NCI-H69 (cell line): ENCODE measurements around the gene FAM124A.

Source experiments
- DNase-seq: peaks from one replicate; lab custom pipeline; 2025; lab: John Stamatoyannopoulos, UW

Gene FAM124A

DNA sequence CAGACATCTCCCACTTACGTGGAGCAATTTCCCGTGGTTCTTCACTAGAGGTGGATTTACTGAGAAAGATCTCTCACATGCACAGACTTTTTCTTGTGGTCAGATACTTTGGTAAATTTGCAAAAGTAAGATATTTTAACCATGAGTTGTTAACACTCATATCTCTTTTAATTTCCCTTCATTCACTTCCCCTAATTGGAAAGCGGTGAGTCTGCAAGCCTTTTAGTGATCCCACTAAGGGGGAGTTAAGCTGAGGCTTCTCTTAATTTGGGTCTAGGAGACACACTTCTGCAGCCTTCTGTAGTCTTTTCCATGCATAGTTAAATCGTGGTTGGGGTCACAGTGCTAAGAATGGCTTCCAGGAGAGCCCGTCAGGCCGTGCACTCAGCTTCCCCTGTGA is 86.6 kb downstream of the FAM124A start:
- DNase-seq: no peak

DNA sequence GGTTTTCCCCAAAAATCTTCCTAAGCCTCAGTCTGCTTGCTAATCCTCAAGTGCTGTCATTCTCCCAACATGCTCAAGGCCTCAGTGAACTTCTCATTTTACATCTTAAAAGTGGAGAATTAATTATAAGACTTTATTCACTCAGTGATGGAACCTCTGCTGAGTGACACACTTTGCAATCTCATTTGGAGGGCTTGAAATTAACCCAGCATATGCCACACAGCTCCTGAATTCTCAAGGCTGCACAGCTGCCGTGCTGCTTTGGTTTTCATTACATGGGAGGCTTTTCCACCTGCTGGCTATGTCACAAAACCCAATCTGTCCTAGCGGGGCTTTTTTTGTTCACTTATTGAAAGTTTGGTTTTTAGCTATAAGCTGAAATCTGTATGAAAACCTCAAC is 89.0 kb downstream of the FAM124A start:
- DNase-seq: no peak

DNA sequence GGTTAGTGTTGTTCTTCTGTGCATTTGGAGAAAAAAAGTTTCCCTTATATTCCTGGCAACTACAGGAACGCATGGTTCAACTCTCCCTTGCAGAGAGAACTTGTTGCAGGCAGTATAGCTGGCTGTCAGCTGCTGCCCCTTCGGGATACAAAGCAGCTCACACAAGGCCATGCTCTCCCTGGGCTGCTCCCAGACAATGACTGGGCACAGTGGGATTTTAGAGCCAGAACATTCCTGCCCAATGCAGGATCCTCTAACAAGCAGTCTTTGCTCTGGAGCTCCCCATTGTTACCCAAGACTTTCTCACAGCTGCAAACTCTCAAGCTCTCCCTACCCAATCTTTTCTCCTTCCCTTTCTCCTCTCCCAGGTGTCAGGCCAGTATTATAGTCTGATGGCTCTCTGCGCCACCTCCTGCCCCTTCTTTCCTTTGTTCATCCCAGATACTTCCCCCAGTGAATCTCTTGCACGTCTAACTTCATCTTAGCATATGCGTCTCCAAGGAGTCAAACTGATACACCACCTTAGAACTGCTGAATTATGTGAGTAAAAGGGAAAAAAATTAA is 89.8 kb downstream of the FAM124A start:
- no peak for DNase-seq

DNA sequence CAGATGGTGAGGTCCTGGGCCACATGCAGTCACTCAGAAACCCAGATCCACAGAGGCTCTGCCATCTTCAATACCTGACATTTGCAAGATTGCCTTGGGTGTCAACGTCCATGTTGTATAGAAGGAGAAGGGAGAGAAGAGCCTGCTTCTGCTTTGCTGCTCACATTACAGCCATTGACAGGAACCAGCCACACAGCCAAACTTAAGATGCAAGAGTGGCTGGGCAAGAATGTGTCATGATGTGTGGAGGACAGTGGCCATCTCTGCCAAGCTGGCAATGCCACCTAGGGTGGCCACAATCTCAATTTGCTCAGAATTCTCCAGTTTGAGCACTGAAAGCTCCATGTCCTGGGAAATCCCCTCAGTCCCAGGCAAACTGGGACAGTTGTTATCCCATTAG is 91.4 kb downstream of the FAM124A start:
- DNase-seq: no peak

DNA sequence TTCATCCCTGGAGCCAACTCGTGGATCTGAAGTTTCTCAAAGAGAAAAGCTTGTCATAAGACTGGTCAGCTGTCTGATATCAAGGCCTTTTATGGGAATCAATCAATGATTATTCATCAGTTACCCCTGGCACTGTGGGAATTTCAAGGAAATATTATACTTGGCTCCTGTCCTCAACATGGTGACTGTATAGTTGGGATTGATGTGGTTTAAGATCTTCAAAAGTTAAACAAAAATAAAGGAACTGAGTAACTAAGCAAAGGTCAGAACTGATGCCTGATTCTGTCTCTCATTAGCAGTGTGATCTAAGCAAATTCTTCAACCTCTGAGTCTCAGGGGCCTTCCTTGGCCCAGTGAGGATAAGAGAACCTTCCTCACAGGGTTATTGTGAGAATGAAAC is 95.1 kb downstream of the FAM124A start:
- no peak for DNase-seq

DNA sequence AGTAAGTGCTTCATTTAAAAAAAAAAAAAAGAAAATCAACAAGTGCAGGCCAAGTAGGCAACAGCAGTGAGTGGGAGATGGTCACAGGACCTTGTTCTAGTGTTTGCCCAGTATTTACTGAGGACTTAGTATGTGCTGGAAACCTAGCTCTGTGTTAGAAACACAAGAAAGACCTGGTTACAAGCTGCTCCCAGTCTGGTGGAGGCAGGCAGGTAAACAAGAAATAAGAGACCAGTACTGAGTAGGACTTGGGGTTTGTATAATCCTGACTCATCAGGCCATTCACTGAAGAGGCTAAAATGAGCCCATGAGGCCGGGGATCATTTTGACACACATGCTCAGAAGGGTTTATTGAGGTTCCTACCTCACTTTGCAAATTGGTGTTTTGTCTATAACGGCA is 95.8 kb downstream of the FAM124A start:
- DNase-seq: no peak

DNA sequence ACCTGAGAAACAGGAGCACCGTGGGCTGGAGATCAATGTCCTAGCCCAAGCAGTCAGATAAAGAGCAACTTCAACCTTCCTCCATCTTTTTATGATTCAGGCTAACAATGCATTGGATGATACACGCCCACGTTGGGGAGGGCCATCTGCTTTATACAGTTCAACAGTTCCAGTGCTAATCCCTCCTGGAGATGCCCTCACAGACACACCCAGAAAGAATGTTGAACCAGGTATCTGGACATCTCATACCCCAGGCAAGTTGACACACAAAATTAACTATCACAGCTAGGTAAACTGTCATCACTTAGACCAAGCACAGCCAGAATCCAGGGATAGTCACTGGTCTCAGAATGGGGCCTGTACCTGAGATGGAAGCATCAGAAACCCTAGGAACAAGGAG is 96.7 kb downstream of the FAM124A start:
- DNase-seq: no peak

DNA sequence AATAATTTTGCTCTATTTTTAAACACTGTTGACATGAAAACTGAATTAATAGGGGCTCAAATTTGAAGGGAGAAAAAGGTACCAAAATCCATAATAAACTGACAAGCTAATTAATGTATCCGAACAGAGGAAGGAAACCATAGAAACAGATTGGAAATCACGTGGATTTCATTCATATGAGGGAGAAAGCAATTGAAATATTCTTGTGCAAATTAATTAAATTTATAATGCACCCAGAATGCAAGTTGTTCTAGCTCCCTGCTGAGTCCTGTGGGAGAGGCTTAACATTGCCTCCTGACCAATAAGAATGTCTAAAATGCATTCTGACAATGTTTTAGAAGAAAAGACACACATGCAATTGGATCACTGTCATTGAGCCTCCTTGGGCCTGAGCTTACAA is 99.6 kb downstream of the FAM124A start:
- no peak for DNase-seq

DNA sequence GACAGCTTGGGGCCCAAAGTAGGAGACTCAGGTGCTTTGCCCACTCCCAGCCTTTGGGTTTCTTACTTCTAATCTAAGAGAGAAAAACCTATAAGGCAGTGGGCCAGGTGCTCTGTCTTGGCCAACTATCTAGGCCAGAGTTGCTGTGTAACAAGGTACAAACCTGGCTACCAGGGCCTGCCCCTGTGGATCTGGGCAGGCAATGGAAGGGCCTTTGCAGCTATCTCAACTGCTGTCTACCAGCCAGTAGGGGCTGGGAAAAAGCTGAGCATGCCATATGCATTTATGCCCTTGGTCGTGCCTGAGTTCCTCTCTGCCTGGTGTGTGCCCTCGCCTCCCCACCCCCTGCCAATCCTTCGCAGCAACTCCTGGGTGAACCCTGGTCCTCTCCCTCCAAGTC is 100.6 kb downstream of the FAM124A start:
- DNase-seq: peak; percentile 10

DNA sequence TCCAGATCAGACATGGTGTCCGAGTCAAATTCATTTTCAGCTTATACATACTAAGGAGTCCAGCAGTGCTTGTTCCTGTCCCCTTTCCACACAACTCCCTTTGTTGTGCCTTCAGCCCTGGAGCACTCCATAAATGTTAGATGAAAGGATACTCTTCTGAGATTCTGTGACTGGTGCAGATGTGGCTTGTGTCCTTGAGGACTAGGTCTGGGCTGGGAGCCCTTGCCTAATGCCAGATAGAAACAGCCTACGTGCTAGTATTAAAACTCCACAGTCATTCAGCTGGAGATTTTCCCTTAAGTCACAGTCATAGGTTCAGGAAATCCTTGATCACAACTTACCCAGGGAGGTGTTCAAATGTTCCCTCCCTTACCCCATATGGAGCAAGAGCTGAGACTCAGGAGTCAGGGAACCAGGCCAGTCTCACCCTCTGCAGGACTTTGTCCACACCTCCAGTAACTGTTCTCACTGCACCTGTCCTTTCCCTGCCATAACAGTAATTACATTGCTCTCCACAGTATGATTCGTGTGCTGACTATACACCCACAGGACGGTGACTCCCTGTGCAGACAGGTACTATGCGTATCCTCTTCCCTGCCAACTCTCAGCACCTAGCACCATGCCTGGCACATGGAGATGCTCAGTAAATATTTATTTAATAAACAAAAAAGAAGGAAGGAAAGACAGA is 101.8 kb downstream of the FAM124A start:
- peak; percentile 38 for DNase-seq

DNA sequence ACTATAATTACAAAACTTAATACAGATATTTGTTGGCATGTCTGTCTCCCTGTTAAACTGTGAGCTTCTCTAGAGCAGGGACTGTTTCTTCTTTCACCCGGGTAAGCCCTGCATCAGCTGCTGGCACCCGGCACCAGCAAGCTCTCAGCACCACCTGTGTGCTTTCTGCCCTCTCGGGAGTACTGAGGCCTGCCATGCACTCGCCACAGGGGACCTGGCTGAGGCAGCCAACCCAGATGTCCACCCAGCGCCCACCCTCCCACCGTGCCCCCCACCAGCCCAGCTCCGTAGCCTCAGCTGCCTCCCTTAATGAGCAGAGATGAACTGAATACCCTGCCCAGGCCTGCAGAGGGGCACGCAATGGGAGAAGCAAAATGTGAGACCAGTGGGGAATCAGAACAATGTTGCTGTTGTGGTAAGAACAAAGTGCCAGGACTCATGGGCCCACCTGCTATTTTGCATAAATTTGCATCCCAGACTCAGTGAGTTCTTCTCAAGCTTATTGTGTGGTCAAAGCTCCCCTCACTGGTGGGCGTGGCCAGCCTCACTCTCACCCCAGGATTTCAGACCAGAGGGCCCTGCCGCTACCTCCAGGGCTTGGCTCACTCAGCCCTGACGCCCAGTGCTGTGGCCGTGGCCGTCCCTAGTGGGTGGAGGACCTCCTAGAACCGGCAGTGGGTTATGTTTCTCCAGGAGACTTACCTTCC is 102.7 kb downstream of the FAM124A start:
- peak; percentile 31 for DNase-seq

DNA sequence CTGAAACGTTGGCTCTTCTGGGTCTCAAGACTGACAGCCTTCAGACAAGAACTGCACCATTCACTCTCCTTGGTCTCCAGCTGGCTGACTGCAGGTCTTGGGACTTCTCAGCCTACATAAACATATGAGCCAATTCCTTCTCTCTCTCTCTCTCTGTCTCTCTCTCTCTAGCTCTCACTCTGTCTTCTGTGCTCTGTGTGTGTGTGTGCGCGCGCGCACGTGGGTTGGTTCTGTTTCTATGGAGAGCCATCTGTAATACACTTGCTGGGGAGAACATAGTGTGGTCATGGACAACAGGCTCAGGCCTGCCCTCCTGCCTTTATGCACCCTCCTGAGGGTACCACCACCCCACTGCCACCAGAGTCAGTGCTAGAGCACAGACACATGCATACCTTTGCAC is 103.6 kb downstream of the FAM124A start:
- DNase-seq: no peak

DNA sequence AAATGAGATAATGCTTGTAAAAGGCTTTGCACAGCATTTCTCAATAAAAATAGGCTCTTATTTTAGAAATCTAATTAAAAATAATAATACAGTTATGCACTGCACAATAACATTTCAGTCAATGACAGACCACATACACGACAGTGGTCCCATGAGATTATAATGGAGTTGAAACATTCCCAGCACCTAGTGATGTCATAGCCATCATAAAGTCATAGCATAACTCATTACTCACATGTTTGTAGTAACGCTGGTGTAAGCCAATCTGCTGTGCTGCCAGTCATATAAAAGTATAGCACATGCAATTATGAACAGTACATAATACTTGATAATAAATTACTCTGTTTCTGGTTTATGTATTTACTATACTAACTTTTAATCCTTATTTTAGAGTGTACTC is 104.6 kb downstream of the FAM124A start:
- no peak for DNase-seq

DNA sequence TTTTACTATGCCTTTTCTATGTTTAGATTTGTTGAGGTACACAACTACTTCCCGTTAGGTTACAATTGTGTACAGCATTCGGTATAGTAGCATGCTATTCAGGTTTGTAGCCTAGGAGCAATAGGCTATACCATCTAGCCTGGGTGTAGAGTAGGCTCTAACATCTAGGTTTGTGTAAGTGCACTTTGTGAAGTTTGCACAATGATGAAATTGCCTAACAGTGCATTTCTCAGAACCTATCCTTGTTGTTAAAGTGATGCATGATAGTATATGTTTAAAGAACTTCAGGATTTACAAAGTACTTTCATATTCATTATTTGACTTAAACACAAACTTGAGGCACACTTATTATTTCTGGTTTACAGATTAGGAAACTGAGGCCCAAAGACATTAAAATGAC is 105.8 kb downstream of the FAM124A start:
- no peak for DNase-seq

DNA sequence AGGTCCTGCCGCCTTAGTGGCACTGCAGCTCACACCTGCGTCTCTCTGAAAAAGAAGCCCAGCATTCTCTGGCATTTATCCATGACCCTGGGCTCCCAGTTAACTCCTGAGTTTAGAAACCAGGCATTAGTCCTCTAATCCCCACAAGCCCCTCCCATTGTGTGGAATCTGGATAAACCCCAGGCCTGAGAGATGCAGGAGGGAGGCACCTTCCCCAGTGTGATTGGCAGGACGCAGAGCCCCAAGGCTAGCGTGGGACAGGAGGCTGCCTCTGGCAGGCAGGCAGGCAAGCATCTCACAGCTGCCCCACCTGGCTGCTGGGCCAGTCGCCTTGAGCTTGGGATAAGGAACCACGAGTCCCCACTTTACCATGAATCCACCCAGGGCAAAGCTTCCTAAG is 106.3 kb downstream of the FAM124A start:
- DNase-seq: no peak

DNA sequence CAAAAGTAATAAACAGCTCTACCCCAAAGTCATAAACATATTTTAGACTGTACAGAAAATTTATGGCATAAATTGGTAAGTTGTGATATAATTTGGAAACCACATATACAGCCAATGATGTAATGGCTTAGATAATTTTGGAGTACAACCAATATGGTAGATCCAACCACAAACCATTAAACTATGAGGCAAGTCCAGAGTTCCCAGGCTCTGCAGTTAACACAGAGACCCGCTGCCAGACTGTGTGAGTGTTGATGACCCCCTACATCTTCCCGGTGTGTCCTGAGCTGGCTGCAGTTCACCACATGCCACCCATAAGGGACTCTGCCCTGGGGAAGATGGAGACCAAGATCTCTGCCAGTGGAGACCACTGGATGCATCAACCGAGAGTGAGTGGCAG is 107.4 kb downstream of the FAM124A start:
- no peak for DNase-seq

DNA sequence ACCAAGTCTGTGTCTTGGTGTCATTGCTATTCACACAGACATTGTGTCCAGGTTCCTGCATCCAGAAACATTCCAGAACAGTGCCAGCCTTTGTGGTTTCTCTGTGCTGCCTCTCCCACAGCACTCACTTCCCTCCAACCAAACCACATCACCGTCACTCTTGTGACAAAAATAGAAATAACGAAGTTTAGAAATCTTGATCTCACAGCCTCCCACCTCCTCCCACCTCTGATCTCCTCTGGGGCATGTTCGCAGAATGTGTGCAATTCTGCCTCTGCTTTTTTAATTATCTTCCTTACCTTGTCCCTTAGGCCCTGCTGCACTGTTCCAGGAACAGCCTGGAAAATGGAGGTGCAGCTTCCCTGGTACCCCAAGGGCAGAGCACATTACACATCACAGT is 108.6 kb downstream of the FAM124A start:
- no peak for DNase-seq

DNA sequence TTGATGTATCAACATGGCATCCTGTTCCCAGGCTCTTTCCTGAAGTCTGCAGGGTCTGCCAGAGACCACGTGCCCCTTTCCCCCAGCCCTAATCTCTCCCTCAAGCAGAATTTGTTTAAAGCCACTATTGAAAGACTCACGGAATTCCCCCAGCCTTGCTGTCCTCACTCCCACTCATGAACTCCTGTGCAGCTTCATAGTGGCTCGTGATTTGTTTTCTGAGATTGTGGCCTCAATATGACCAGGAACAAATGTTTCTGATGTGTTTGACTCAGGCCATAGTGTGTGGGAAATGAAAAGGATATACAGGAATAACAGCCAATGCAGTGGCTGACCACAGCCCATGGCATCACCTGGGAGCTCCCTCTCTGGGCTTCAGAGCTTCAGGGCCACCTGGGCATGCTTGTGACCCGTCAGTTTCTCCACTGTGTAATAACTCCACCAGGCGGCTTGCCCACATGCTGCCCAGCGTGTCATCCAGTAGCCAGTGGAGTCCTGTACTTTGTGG is 109.2 kb downstream of the FAM124A start:
- DNase-seq: no peak

DNA sequence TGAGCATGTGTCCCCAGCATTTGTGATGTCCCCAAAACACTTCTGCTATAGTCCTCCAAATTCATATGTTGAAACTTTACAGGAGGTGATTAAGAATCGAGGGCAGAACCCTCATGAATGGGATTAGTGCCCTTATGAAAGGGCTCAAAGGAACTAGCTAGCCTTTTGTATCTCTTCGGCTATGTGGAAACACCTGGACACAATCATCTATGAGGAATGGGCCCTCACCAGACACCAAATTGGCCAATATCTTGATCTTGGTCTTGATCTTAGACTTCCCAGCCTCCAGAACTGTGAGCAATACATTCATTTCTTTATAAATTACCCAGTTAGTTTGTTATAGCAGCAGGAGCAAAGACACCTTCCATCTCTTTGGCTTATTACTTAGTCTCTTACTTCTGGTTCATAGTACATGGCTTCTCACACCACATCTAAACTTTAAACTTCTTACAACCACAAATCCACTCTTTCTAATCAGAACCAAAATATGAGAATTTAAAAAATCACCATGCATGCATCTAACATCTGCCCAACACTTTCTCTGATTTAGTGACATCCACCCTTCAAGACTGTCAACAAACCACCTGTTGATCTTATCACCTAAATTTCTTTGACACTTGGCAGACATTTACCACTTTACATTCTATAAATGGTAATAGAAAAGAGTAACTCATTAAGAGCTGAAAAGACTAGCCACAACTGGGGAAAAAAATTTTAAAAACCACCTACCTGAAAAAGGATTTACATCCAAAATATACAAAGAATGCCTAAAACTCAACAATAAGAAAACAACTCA is 110.6 kb downstream of the FAM124A start:
- no peak for DNase-seq

DNA sequence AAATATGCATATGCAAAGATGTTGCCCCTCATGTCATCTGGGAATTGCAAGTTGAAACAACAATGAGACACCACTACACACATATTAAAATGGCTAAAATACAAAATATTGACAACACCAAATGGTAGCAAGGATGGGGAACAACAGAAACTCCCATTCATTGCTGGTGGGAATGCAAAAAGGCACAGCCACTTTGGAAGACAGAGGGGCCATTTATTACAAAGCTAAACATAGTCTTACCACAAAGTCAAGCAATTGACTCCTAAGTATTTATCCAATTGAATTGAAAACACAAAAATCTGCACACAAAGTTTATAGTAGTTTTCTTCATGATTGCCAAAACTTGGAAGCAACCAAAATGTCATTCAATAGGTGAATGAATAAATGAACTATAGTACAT is 111.2 kb downstream of the FAM124A start:
- no peak for DNase-seq

DNA sequence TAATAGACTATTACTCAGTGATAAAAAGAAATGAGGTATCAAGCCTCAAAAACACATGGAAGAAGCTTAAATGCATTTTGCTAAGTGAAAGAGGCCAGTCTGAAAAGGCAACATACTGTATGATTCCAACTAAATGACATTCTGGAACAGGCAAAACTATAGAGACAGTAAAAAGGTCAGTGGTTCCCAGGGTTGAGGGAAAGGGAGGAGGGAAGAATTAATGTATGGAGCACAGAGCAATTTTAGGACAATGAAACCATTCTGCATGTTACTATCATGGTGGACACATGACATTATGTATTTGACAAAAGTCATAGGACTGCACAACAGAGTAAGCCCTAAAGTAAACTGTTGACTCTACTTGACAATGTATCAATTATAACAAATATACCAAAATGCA is 111.6 kb downstream of the FAM124A start:
- no peak for DNase-seq
